IPS DF 19.7 (cell line): ENCODE measurements around the gene GNAQ.

Experiments used
- DNase-seq: peaks from one replicate; pipeline ENCODE4 v3.0.0-alpha.2; 2013; ENCODE audit warnings: low read depth, low spot score

GNAQ gene

GRCh38 chr9:77844415-77844814 is 187.2 kb downstream of the GNAQ start:
- DNase-seq: no peak

GRCh38 chr9:77843871-77844155 is 187.8 kb downstream of the GNAQ start:
- no peak for DNase-seq

- no peak for DNase-seq
Measured at GRCh38 chr9:77843076-77843870, 188.3 kb downstream of the GNAQ start.

DNA sequence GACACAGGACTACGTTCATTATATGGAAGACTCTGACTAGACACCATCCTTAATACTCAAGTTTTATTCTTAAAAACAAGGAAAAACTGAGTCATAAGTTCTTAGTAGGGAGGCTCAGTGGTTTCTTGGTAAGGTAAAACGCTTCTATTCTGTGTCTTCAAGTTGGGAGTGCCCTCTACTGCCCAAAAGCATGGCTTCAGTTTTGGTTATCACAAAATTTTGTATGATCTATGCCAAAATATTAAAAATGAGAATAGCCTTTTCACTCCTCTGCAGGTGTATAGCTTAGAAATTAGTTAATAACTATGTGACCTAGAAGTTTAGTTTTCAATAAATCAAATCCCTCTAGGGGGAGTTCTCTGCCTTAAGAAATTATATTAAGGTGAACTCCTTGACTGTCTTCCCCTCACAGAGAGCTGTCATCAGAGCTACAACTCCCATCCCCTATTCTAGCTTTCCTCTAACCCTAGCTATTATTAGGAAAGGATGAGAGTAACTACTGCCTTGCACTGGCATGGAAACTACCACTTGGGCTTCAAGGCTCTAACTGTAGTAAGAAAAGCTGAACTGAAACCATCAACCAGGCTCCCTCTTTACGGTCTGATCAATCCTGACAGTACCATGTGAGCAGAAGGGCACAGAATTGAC is 189.7 kb downstream of the GNAQ start:
- no peak for DNase-seq

- no peak for DNase-seq
Measured at GRCh38 chr9:77839459-77840140, 192.0 kb downstream of the GNAQ start.

- no peak for DNase-seq
Measured at GRCh38 chr9:77838986-77839385, 192.6 kb downstream of the GNAQ start.

- no peak for DNase-seq
Measured at GRCh38 chr9:77834898-77835488, 196.6 kb downstream of the GNAQ start.

DNA sequence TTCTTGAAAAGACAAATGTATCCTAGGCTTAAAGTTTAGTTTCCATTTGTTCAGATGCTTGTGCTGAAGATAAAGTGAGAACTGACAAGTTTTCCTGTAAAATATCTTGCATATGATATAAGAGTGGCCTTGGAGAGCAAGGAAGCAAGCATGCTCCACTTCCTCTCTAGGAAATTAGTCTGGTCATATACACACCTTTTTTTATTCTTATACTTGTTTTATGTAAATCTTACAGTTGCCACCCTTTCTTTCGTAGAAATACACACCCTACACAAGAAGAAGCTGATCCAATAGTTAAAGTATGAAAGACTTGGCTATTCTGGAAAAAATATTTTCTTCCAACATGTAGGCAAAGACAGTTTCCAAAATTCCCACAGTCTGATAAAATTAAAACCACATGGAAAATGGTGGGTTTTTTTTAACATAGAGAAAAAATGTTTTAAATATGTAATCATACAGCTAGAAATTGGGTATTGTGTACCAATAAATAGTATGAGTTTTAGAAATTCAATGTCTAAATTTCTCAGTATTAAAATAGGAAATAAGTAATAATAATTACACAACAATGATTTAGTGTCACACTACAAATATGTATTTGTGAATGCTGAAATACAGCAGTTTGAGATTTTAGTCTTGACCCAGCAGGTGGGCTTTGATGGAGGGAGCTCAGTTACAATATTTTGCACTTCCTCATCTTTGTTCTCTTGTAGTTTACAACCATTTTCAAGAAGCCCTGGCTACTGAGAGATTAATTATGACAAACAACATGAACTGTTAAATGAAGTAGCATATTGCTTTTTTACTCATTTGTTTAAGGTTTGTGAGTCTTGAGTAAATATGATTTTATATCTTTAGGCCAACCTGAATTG is 197.8 kb downstream of the GNAQ start:
- no peak for DNase-seq

GRCh38 chr9:77832639-77833038 is 199.0 kb downstream of the GNAQ start:
- no peak for DNase-seq

DNA sequence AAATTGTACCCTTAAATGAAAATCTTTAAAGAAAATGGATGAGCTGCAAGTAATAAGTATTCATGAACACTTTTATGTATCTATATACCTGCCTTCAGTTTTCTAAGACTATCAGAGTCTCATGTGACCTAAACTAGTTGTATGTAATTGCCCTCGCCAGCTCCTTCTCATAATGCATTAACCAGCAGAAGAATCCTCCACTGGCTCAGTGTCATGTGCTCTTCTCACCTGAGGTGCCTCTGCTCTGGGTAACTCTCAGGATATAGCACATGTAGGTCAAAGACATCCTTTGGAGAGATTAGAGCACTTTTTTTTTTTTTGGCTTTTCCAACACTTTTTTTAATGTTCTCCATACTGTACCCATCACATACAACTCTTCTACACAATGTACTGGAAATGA is 199.8 kb downstream of the GNAQ start:
- no peak for DNase-seq

DNA sequence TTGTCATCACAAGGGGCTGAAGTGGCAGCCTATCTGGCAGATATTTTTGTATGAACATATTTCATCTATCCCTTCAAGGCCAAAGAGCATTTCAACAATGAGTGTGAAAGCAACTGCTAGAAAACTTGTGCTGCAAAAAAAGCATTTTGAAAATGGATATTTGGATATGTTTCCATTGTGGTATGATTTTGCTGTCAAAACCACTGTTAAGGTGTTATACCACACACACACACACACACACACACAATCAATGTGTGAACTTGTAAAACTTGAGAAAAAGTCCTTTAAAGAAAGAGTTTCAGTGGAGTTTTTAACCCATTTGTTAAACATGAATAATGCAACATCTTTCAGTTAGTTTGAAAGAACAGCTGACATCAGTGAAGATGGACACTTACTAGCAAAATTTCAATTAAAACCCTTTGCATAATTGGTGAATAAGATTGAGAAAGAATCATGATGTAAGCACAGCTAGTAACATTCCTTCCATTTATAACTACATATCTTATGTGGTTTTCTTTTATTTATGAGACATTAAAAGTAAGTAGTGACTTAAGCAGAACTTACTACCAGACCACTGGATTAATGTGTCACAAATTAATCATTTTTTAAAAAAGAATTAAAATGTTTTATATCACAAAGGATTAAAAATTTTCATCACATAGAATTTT is 200.9 kb downstream of the GNAQ start:
- DNase-seq: no peak

DNA sequence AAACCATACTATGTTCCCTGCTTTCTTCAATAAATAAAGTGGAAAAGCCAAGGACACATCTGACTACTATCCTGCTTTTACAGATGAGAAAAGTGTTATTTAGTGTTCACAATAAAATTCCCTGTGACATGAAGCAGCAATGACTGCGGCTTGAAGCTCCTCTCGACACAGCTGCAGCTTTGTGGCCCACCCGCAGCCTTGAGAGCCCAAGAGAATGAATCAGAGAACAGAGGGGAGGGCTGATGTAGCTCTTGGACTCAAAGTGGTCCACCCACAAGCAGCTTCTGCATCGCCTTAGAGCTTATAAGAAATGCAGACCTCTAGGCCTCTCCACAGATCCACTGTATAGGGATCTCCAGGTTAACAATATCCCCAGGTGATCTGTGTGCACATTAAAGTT is 202.2 kb downstream of the GNAQ start:
- no peak for DNase-seq

GRCh38 chr9:77827104-77827784 is 204.4 kb downstream of the GNAQ start:
- no peak for DNase-seq

- DNase-seq: no peak
Measured at GRCh38 chr9:77826621-77827020, 205.0 kb downstream of the GNAQ start.

- DNase-seq: no peak
Measured at GRCh38 chr9:77826116-77826515, 205.5 kb downstream of the GNAQ start.

DNA sequence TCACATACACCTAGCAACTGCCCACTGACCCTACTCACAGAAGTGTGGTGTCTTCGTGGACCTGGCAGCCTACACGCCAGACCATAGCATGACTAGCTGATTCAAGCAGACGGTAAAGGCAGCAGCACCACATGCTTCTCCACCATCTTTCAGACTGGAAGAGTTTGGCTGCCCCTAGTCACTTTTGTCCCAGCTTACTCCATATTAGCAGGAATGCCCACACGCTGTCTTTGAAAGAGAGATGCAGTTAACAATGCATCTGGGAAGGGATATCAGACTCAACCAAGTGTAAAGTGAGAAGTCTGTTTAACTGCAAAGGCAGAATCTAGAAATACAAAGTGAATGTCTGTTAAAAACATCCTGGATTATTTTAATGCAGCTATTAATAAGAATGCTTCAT is 206.2 kb downstream of the GNAQ start:
- DNase-seq: no peak

- DNase-seq: no peak
Measured at GRCh38 chr9:77820293-77820954, 211.2 kb downstream of the GNAQ start.

DNA sequence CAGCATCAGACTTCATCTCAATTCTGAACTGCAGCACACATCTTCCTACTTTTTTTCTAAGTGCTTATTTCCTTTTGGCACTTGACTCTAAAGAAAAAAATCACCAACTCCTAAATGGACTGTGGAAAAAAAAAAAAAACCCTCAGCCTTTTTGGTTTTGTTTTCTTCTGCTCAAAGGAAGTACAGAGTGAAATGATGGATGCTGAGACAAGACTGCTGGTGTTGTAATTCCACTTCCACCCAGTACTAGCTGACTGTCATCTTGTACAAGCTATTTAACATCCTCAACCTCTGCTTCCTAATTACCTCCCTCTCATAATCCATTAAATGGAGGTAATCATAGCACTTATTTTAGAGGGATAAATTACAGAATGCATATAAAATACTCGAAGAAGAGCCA is 212.0 kb downstream of the GNAQ start:
- no peak for DNase-seq

DNA sequence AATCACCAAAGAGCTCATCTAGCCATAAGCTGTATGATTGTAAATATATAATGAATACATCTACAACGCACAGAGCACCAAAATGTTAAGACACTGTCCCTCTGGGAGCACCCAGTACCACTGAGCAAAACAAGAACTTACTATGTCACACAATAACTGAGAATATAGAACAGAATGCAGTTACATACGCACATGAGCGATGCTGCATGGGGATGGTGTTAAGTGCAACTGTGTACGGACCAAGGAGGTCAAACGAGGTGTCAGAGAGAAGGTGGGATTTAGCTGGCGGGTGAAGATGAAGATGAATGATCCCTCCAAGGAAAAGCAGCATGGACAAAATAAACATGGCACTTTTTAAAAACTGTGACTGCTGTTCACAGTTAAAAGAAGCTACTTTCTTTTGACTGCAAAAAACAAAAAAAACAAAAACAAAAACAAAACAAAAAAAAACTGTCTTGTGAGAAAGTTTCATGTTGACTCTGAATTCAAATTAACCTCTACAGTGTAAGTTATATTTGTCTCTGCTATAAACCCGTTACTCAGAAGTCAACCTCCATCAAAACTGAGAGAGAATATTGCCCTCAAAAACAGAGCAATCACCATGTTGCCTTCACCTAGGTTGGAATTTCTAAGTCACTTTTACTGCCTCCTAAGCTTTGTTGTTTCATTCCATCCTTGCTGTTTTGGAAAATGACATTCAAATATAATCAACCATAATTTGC is 213.9 kb downstream of the GNAQ start:
- no peak for DNase-seq
